HepG2 (cell line): ENCODE data around the gene CDC42SE1. TPM values are rescaled to one million over a fixed set of nuclear protein-coding genes. Genes with fewer than 3 reads are reported as not detected.

Experiments used
- ATAC-seq: fragments of 200-7000 bp; cut with Tn5 transposase; 3 replicates; pipeline ENCODE4 v1.9.1; 2020; ENCODE audit warnings: mild to moderate bottlenecking, moderate library complexity
- BruUV-seq: library from RNA; stranded (reverse); fragments of 400-500 nt; replicated peaks from 2 replicates; lab custom pipeline; 2021; lab: Mats Ljungman, UMichigan
- CTCF ChIA-PET: fragments of 300-600 bp; formaldehyde crosslinking; extraction: SDS; loops from one replicate; lab custom pipeline; 2021; ENCODE audit warnings: low total read pairs, inconsistent platforms, low intra/inter-chr PET ratio; lab: Yijun Ruan, JAX
- POLR2A ChIA-PET: fragments of 350-600 bp; sonication (Branson Sonifier 250); formaldehyde crosslinking; loops from one replicate; lab custom pipeline; 2020; ENCODE audit warnings: antibody characterized with exemption, inconsistent platforms; lab: Yijun Ruan, JAX
- DNase-seq: peaks from one replicate; pipeline ENCODE4 v3.0.0-alpha.2; 2015; ENCODE audit warnings: low spot score
- FAIRE-seq: peaks from 3 replicates; lab custom pipeline; 2011; peaks lifted over from hg19 to GRCh38; lab: Jason Lieb, UNC
- H2AFZ ChIP-seq: one replicate; pipeline ENCODE4 v1.6.1; 2011; ENCODE audit warnings: low read length, inconsistent platforms
- H3K27ac ChIP-seq: fragments of 300-600 bp; 3 replicates; pipeline ENCODE4 v1.8.0; 2011; ENCODE audit warnings: mixed run types, mild to moderate bottlenecking, mixed read lengths, low read length, inconsistent platforms; ENCODE audit not compliant: insufficient read depth; ENCODE audit errors: extremely low read length
- H3K27me3 ChIP-seq, 2 experiments: fragments of 200-600 bp in 1 of 2; 2 replicates in 1 of 2; 3 replicates in 1 of 2; pipeline versions ENCODE4 v1.6.0 to v1.8.0; 2011; ENCODE audit warnings: low read length in 2 of 2, mild to moderate bottlenecking in 2 of 2, moderate library complexity in 2 of 2, inconsistent platforms in 1 of 2; ENCODE audit not compliant: insufficient read depth in 2 of 2, control insufficient read depth in 1 of 2
- H3K36me3 ChIP-seq, 2 experiments: fragments of 200-600 bp in 1 of 2; replicated peaks in 1 of 2; 2 replicates in 1 of 2; 3 replicates in 1 of 2; pipeline versions ENCODE4 v1.5.1 to v1.8.0; 2011; ENCODE audit warnings: low read length in 2 of 2, inconsistent platforms in 1 of 2; ENCODE audit not compliant: insufficient read depth in 2 of 2, control insufficient read depth in 1 of 2
- H3K4me1 ChIP-seq: 2 replicates; pipeline ENCODE4 v1.5.1; 2012; ENCODE audit warnings: low read length, inconsistent platforms; ENCODE audit not compliant: insufficient read depth
- H3K4me2 ChIP-seq: 2 replicates; pipeline ENCODE4 v1.6.0; 2011; ENCODE audit warnings: low read depth, low read length, inconsistent platforms
- H3K4me3 ChIP-seq, 3 experiments: fragments of 200-600 bp in 1 of 3; sonication (generic), shearing (Covaris generic) in 1 of 3; replicated peaks in 1 of 3; 2 replicates each; pipeline ENCODE4 v1.5.1; 2011 to 2016; ENCODE audit warnings: low read length in 3 of 3, inconsistent platforms in 2 of 3, low read depth in 2 of 3, mild to moderate bottlenecking in 2 of 3, control low read depth in 1 of 3, mixed read lengths in 1 of 3; ENCODE audit not compliant: insufficient read depth in 1 of 3
- H3K79me2 ChIP-seq: one replicate; pipeline ENCODE4 v1.6.1; 2011; ENCODE audit warnings: low read length, inconsistent platforms; ENCODE audit not compliant: insufficient read depth
- H3K9ac ChIP-seq: 2 replicates; pipeline ENCODE4 v1.6.0; 2011; ENCODE audit warnings: mild to moderate bottlenecking, low read depth, low read length, inconsistent platforms; ENCODE audit not compliant: insufficient read depth
- H3K9me3 ChIP-seq: 2 replicates; pipeline ENCODE4 v1.5.1; 2012; ENCODE audit warnings: mild to moderate bottlenecking, low read length
- H4K20me1 ChIP-seq: 2 replicates; pipeline ENCODE4 v1.6.0; 2011; ENCODE audit warnings: inconsistent platforms, mild to moderate bottlenecking, low read length, moderate library complexity; ENCODE audit not compliant: insufficient read depth
- AGO1 ChIP-seq: fragments of 200-400 bp; formaldehyde crosslinking; IDR thresholded peaks from 2 replicates; pipeline ENCODE4 v1.6.1; 2017; ENCODE audit warnings: mild to moderate bottlenecking, low read depth, low read length, moderate library complexity; ENCODE audit not compliant: poor library complexity, severe bottlenecking
- ARID2 ChIP-seq: sonication (generic); formaldehyde crosslinking; IDR thresholded peaks from 2 replicates; pipeline ENCODE4 v1.8.1; 2022; ENCODE audit warnings: mild to moderate bottlenecking, missing genetic modification reagents, borderline replicate concordance
- ATAD3A ChIP-seq: sonication (generic); formaldehyde crosslinking; IDR thresholded peaks from 2 replicates; pipeline ENCODE4 v1.4.0; 2020; ENCODE audit warnings: missing genetic modification reagents
- BORCS8-MEF2B ChIP-seq: sonication (generic); formaldehyde crosslinking; IDR thresholded peaks from 2 replicates; pipeline ENCODE4 v1.8.0; 2022; ENCODE audit warnings: mild to moderate bottlenecking, missing genetic modification reagents
- EEA1 ChIP-seq: sonication (generic); formaldehyde crosslinking; IDR thresholded peaks from 2 replicates; pipeline ENCODE4 v1.5.1; 2020; ENCODE audit warnings: mild to moderate bottlenecking, missing genetic modification reagents, borderline replicate concordance
- FOSL2 ChIP-seq: sonication (generic); formaldehyde crosslinking; IDR thresholded peaks from 2 replicates; pipeline ENCODE4 v1.4.0; 2020; ENCODE audit warnings: missing genetic modification reagents
- PCBP1 ChIP-seq: fragments of 200-400 bp; formaldehyde crosslinking; IDR thresholded peaks from 2 replicates; pipeline ENCODE4 v1.6.1; 2017; ENCODE audit warnings: mild to moderate bottlenecking, low read depth, low read length, borderline replicate concordance
- RXRA ChIP-seq: sonication (generic); formaldehyde crosslinking; IDR thresholded peaks from 2 replicates; pipeline ENCODE4 v1.5.1; 2020; ENCODE audit warnings: missing genetic modification reagents
- SMAD1 ChIP-seq: sonication (generic); formaldehyde crosslinking; IDR thresholded peaks from 2 replicates; pipeline ENCODE4 v1.4.0; 2020; ENCODE audit warnings: missing genetic modification reagents, low read depth, mild to moderate bottlenecking, borderline replicate concordance
- SRY ChIP-seq: sonication (generic); formaldehyde crosslinking; IDR thresholded peaks from 2 replicates; pipeline ENCODE4 v1.8.0; 2022; ENCODE audit warnings: mild to moderate bottlenecking, missing genetic modification reagents
- SYNCRIP ChIP-seq: fragments of 200-400 bp; formaldehyde crosslinking; IDR thresholded peaks from 2 replicates; pipeline ENCODE4 v1.6.1; 2018; ENCODE audit warnings: mild to moderate bottlenecking, low read depth, low read length; ENCODE audit not compliant: insufficient read depth
- ZNF839 ChIP-seq: sonication (generic); formaldehyde crosslinking; IDR thresholded peaks from 2 replicates; pipeline ENCODE4 v1.4.0; 2020; ENCODE audit warnings: missing genetic modification reagents, mild to moderate bottlenecking, borderline replicate concordance
- ZSCAN20 ChIP-seq: sonication (generic); formaldehyde crosslinking; IDR thresholded peaks from 2 replicates; pipeline ENCODE4 v1.4.0; 2020; ENCODE audit warnings: missing genetic modification reagents, mild to moderate bottlenecking, borderline replicate concordance
- WGBS: methylation state at CpG from one replicate; pipeline ENCODE4 v1.1.6; 2017; ENCODE audit warnings: low lambda C conversion rate; 5-methylcytosine and 5-hydroxymethylcytosine counted together
- in situ Hi-C: cut with HindIII; loops from 2 replicates; pipeline ENCODE4 v1.10.0; 2017; ENCODE audit warnings: low pct_unique_long_range_greater_than_20kb; ENCODE audit not compliant: extremely low pct_ligation_motif_present
- intact Hi-C: fragments of 100-400 bp; cut with micrococcal nuclease; formaldehyde crosslinking; loops from one replicate; pipeline ENCODE4 v1.10.0; 2022; ENCODE audit not compliant: unreplicated experiment
- polyA plus RNA-seq, 8 experiments: library from polyadenylated mRNA; depleted of rRNA in 3 of 8; stranded (reverse) in 7 of 8; unstranded in 1 of 8; fragments of >200 nt; fragmentation: Illumina TruSeq in 4 of 8; extraction: Trizol in 4 of 8; gene quantifications; 2 replicates each; pipeline versions ENCODE4 v1.2.1 to v1.2.3, GENCODE V29; 2011 to 2016; ENCODE audit warnings: low read depth in 4 of 8, missing spikeins in 1 of 8, mixed read lengths in 1 of 8; ENCODE audit not compliant: insufficient read depth in 1 of 8
- total RNA-seq, 5 experiments: library from RNA; depleted of rRNA; stranded (reverse); fragments of >200 nt; fragmentation: Illumina TruSeq; extraction: Trizol; gene quantifications; 2 replicates each; pipeline ENCODE4 v1.2.3, GENCODE V29; 2016; ENCODE audit warnings: low read depth in 1 of 5
- TF ChIP-seq, protein P1 (sequence below): sonication (generic); formaldehyde crosslinking; IDR thresholded peaks from 2 replicates; pipeline ENCODE4 v1.8.0; 2022; ENCODE audit warnings: missing genetic modification reagents, mild to moderate bottlenecking, borderline replicate concordance
- TF ChIP-seq, protein P2 (sequence below): sonication (generic); formaldehyde crosslinking; IDR thresholded peaks from 2 replicates; pipeline ENCODE4 v1.8.0; 2022; ENCODE audit warnings: mild to moderate bottlenecking, missing genetic modification reagents
- TF ChIP-seq, protein P3 (sequence below): sonication (generic); formaldehyde crosslinking; conservative IDR thresholded peaks from 2 replicates; pipeline ENCODE4 v1.4.0; 2020; ENCODE audit warnings: missing genetic modification reagents
- TF ChIP-seq, protein P4 (sequence below): sonication (generic); formaldehyde crosslinking; conservative IDR thresholded peaks from 2 replicates; pipeline ENCODE4 v1.4.0; 2020; ENCODE audit warnings: mild to moderate bottlenecking, missing genetic modification reagents, moderate library complexity

The CDC42SE1 gene
- total and polyA plus RNA-seq, 2 of the 13 experiments (the other 11 are each of a cell fraction or from before 2014, with no cell fraction given), result 17.6 to 17.9 TPM

DNA sequence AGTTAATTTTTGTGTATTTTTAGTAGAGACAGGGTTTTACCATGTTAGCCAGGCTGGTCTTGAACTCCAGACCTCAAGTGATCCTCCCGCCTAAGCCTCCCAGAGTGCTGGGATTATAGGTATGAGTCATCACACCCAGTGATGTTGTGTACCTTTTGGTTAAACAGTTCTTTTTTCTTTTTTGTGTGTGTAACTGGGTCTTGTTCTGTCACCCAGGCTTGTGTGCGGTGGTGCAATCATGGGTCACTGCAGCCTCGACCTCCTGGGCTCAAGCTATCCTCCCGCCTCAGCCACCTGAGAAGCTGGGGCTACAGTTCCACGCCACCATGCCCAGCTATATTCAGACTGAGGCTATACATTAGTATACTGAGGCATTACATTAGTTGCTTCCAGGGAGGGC lies 48.9 kb upstream of the CDC42SE1 start:
- FAIRE-seq (peak; percentile 55), ATAC-seq (peak; percentile 78), DNase-seq (peak; percentile 61)
- H3K4me1 ChIP-seq, result peaks cover 24% of the 10 kb centered on the region
- no peaks in the 10 kb centered on the region for H4K20me1 ChIP-seq
- no peaks in the 10 kb centered on the region for H3K9me3 ChIP-seq
- no peaks in the 10 kb centered on the region for H3K36me3 ChIP-seq
- H3K27ac ChIP-seq, result no peak overlapping the region
- ChIA-PET POLR2A (no interaction called here), CTCF (no interaction called here)
- in situ Hi-C loops, result no loop called here
- BruUV-seq, result no TSS peak
- intact Hi-C loops, result no loop called here
- no peaks in the 10 kb centered on the region for H3K79me2 ChIP-seq
- no peak overlapping the region for H3K4me3 ChIP-seq
- 9% methylated on average over 5 of the region's 5 CpGs for WGBS
- peak overlapping the region; percentile 62; the same call in 1 of the 2 replicates for H3K4me2 ChIP-seq
- H3K9ac ChIP-seq, result no peak overlapping the region
- no peaks in the 10 kb centered on the region for H3K27me3 ChIP-seq
- no peak overlapping the region for H2AFZ ChIP-seq
- TF ChIP-seq ATAD3A (no peak), PCBP1 (no peak), AGO1 (no peak), SYNCRIP (no peak), RXRA (CRISPR knock-in tag) (no peak), SRY (CRISPR knock-in tag) (no peak), ZSCAN20 (CRISPR knock-in tag) (no peak), ZNF839 (CRISPR knock-in tag) (no peak), ARID2 (CRISPR knock-in tag) (no peak), EEA1 (no peak), FOSL2 (CRISPR knock-in tag) (peak; percentile 99), BORCS8-MEF2B (CRISPR knock-in tag) (no peak), SMAD1 (CRISPR knock-in tag) (no peak)
- TF ChIP-seq, protein P1, sequence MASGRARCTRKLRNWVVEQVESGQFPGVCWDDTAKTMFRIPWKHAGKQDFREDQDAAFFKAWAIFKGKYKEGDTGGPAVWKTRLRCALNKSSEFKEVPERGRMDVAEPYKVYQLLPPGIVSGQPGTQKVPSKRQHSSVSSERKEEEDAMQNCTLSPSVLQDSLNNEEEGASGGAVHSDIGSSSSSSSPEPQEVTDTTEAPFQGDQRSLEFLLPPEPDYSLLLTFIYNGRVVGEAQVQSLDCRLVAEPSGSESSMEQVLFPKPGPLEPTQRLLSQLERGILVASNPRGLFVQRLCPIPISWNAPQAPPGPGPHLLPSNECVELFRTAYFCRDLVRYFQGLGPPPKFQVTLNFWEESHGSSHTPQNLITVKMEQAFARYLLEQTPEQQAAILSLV, result no peak
- TF ChIP-seq, protein P2, sequence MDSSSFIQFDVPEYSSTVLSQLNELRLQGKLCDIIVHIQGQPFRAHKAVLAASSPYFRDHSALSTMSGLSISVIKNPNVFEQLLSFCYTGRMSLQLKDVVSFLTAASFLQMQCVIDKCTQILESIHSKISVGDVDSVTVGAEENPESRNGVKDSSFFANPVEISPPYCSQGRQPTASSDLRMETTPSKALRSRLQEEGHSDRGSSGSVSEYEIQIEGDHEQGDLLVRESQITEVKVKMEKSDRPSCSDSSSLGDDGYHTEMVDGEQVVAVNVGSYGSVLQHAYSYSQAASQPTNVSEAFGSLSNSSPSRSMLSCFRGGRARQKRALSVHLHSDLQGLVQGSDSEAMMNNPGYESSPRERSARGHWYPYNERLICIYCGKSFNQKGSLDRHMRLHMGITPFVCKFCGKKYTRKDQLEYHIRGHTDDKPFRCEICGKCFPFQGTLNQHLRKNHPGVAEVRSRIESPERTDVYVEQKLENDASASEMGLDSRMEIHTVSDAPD, result no peak
- TF ChIP-seq, protein P3, sequence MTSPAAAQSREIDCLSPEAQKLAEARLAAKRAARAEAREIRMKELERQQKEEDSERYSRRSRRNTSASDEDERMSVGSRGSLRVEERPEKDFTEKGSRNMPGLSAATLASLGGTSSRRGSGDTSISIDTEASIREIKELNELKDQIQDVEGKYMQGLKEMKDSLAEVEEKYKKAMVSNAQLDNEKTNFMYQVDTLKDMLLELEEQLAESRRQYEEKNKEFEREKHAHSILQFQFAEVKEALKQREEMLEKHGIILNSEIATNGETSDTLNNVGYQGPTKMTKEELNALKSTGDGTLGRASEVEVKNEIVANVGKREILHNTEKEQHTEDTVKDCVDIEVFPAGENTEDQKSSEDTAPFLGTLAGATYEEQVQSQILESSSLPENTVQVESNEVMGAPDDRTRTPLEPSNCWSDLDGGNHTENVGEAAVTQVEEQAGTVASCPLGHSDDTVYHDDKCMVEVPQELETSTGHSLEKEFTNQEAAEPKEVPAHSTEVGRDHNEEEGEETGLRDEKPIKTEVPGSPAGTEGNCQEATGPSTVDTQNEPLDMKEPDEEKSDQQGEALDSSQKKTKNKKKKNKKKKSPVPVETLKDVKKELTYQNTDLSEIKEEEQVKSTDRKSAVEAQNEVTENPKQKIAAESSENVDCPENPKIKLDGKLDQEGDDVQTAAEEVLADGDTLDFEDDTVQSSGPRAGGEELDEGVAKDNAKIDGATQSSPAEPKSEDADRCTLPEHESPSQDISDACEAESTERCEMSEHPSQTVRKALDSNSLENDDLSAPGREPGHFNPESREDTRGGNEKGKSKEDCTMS (CRISPR knock-in tag), result no peak
- TF ChIP-seq, protein P4, sequence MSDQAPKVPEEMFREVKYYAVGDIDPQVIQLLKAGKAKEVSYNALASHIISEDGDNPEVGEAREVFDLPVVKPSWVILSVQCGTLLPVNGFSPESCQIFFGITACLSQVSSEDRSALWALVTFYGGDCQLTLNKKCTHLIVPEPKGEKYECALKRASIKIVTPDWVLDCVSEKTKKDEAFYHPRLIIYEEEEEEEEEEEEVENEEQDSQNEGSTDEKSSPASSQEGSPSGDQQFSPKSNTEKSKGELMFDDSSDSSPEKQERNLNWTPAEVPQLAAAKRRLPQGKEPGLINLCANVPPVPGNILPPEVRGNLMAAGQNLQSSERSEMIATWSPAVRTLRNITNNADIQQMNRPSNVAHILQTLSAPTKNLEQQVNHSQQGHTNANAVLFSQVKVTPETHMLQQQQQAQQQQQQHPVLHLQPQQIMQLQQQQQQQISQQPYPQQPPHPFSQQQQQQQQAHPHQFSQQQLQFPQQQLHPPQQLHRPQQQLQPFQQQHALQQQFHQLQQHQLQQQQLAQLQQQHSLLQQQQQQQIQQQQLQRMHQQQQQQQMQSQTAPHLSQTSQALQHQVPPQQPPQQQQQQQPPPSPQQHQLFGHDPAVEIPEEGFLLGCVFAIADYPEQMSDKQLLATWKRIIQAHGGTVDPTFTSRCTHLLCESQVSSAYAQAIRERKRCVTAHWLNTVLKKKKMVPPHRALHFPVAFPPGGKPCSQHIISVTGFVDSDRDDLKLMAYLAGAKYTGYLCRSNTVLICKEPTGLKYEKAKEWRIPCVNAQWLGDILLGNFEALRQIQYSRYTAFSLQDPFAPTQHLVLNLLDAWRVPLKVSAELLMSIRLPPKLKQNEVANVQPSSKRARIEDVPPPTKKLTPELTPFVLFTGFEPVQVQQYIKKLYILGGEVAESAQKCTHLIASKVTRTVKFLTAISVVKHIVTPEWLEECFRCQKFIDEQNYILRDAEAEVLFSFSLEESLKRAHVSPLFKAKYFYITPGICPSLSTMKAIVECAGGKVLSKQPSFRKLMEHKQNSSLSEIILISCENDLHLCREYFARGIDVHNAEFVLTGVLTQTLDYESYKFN (CRISPR knock-in tag), result no peak; the same call in 1 of the 2 replicates
